ENCODE results near the gene TACC3. TPM values are rescaled to one million over a fixed set of nuclear protein-coding genes. Genes with fewer than 3 reads are reported as not detected.

The TACC3 gene
- total RNA-seq, 4 donors from 2014 or later = 5.9 to 175 (median 23.1) TPM

DNA sequence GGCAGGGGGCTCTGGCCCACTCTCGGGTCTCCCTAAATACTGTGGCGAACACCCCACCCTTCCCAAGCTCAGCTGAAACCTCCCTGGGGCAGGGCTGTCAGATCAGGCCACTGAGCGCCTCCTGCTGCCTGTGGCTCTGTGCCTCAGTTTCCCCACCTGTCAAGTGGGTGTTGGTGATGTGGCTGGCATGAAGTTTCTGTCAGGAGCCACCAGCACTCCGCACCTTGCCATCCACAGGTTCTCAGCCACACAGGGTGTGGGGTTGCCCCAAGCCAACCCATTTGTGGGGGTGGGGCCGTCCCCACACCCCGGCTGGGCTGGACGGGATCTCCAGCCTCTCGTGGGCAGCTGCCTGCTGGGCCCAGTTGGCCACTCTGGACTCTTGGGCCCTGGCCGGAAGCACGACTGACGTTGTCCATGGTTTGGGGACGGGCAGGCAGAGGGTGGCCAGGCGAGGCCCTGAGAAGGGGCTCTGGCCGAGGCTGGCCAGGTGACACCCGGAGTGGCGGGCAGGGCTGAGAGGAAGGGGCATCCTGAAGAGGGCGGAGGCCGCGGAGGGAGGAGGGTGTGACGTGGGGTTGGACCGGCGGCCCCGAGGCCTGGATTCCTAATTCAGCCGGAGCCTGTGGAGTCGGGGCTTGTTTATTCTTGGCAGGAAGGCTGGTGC lies 66.2 kb downstream of the TACC3 start:
- intact Hi-C loops (cut with DNase I; ENCODE audit: low total_unique reads) = no loop called here

DNA sequence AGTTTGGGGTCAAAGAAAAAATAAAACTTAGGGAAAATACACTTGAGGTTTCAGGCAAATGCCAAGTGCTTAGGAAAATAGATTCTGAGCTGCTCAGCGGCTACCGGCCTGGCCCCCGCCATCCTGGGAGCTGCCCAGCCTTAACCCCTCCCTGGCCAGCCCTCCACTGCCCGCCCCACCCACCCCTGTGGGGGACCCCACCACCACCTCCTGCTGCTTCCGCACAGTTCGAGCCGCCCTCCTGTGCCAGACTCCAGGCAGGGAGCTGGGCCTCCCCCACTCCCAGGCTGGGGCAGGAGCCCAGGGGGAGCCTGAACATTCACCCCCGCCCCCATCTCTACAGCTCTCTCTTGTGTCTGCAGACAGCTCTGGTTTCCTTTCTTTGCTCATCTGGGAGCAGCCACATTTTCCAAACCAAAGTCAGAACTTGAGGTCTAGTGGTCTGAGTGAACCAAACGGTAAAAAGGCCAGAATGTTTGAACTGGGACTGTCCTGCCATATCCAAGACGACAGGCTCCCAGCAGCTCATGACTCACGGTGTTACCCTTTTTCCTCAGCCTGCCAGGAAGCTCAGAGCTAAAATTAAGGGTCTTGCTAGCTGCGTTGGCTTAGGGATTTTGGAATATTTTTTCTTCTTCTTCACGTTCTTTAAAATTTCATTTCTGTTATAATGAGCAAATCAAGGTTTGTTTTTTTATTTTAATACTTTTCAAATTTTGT lies 67.1 kb downstream of the TACC3 start:
- in situ Hi-C loops (cut with MboI; ENCODE audit: low pct_ligation_motif_present in 1 of 4, low pct_unique_long_range_greater_than_20kb in 1 of 4, low sequenced_read_pairs in 3 of 4) = no loop called here
- no peaks in the 10 kb centered on the region for H3K36me3 ChIP-seq
- intact Hi-C loops (cut with DNase I; ENCODE audit: low total_unique reads) = no loop called here
- H3K27me3 ChIP-seq = peaks cover 18% of the 10 kb centered on the region
- no peaks in the 10 kb centered on the region for H3K9me3 ChIP-seq
- 64 to 69% methylated on average over 7 to 13 of the region's 13 CpGs for WGBS, 2 donors (ENCODE audit: low coverage in 1 of 2)
- no peak overlapping the region for H3K4me3 ChIP-seq
- DNase-seq = no peak
- no peak overlapping the region for H3K27ac ChIP-seq
- no peak for TF ChIP-seq EP300 (IDR thresholded peaks at IDR 0.05; ENCODE audit: low read depth)
- TF ChIP-seq, protein P1, sequence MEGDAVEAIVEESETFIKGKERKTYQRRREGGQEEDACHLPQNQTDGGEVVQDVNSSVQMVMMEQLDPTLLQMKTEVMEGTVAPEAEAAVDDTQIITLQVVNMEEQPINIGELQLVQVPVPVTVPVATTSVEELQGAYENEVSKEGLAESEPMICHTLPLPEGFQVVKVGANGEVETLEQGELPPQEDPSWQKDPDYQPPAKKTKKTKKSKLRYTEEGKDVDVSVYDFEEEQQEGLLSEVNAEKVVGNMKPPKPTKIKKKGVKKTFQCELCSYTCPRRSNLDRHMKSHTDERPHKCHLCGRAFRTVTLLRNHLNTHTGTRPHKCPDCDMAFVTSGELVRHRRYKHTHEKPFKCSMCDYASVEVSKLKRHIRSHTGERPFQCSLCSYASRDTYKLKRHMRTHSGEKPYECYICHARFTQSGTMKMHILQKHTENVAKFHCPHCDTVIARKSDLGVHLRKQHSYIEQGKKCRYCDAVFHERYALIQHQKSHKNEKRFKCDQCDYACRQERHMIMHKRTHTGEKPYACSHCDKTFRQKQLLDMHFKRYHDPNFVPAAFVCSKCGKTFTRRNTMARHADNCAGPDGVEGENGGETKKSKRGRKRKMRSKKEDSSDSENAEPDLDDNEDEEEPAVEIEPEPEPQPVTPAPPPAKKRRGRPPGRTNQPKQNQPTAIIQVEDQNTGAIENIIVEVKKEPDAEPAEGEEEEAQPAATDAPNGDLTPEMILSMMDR (IDR thresholded peaks at IDR 0.05) = no peak
- no peak for TF ChIP-seq POLR2AphosphoS5 (IDR thresholded peaks at IDR 0.05)
- no peak for TF ChIP-seq POLR2A (IDR thresholded peaks at IDR 0.05)
- peaks cover 0 to 9% (median 8%) of the 10 kb centered on the region in 4 donors for H3K4me1 ChIP-seq

More for the DNA sequence above, 66.2 kb downstream of the TACC3 start:
- in situ Hi-C loops (cut with MboI; ENCODE audit: low pct_ligation_motif_present in 1 of 4, low pct_unique_long_range_greater_than_20kb in 1 of 4, low sequenced_read_pairs in 3 of 4) = no loop called here
- 48 to 66% methylated on average over 8 to 24 of the region's 25 CpGs for WGBS, 2 donors (ENCODE audit: low coverage in 1 of 2)
- no peaks in the 10 kb centered on the region for H3K9me3 ChIP-seq
- peaks cover 17% of the 10 kb centered on the region for H3K27me3 ChIP-seq
- TF ChIP-seq POLR2AphosphoS5 (IDR thresholded peaks at IDR 0.05) = no peak
- no peak for TF ChIP-seq POLR2A (IDR thresholded peaks at IDR 0.05)
- TF ChIP-seq, protein P1 (IDR thresholded peaks at IDR 0.05) = no peak
- TF ChIP-seq EP300 (IDR thresholded peaks at IDR 0.05; ENCODE audit: low read depth) = no peak
- DNase-seq = no peak
- H3K4me1 ChIP-seq = peaks cover 0 to 8% (median 5%) of the 10 kb centered on the region in 4 donors
- H3K27ac ChIP-seq = no peak overlapping the region
- H3K4me3 ChIP-seq = no peak overlapping the region
- H3K36me3 ChIP-seq = no peaks in the 10 kb centered on the region

DNA sequence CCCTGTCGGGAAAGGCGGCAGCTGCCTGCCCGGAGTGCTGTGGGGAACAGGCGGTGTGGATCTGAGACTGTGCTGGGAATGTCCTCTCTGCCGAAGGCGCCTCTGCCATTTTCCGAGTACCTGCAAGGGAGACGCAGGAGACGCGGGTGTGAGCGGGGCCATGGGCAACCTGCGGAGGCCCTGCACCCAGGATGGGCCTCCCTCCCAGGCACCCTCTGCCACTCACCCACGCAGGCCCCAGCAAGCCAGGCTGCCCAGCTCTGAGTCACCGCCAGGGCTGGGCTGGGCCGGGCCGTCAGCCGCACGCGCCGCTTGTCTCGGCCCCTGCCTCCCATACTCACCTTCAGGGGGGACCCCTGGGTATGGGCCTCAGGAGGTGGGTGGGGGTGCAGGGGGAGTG lies 68.2 kb downstream of the TACC3 start:
- no peak for DNase-seq
- intact Hi-C loops (cut with DNase I; ENCODE audit: low total_unique reads) = no loop called here
- 96% methylated on average over 16 of the region's 21 CpGs; no CpG with 5 or more reads in 1 of the 2 donors for WGBS, 2 donors (ENCODE audit: low coverage in 1 of 2)
- in situ Hi-C loops (cut with MboI; ENCODE audit: low pct_ligation_motif_present in 1 of 4, low pct_unique_long_range_greater_than_20kb in 1 of 4, low sequenced_read_pairs in 3 of 4) = no loop called here
- no peaks in the 10 kb centered on the region for H3K9me3 ChIP-seq
- peaks cover 5 to 17% (median 16%) of the 10 kb centered on the region in 4 donors for H3K4me1 ChIP-seq
- H3K36me3 ChIP-seq = no peaks in the 10 kb centered on the region
- no peak overlapping the region for H3K27ac ChIP-seq
- peaks cover 26% of the 10 kb centered on the region for H3K27me3 ChIP-seq
- H3K4me3 ChIP-seq = no peak overlapping the region
- TF ChIP-seq, protein P1 (IDR thresholded peaks at IDR 0.05) = no peak
- no peak for TF ChIP-seq EP300 (IDR thresholded peaks at IDR 0.05; ENCODE audit: low read depth)
- TF ChIP-seq POLR2A (IDR thresholded peaks at IDR 0.05) = no peak
- TF ChIP-seq POLR2AphosphoS5 (IDR thresholded peaks at IDR 0.05) = no peak

DNA sequence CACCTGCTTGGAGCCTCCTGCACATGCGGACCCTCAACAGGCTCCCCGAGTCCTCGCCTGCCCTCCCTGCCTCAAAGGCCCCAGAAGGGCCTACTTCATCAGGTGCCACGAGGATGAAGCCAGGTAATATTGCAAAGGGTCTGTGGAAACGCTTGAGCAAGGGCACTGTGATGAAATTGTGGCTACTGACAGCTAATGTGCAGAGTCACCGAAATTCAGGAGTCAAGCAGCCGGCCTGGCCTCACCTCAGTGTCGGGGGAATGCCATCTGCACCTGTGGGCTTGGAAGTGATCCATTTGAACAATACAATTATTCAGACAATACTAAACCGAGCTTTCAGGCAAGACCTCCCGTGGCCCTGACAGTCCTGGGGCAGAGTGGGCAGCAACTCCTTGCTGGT lies 68.7 kb downstream of the TACC3 start:
- H3K36me3 ChIP-seq = no peaks in the 10 kb centered on the region
- TF ChIP-seq, protein P1 (IDR thresholded peaks at IDR 0.05) = no peak
- TF ChIP-seq POLR2AphosphoS5 (IDR thresholded peaks at IDR 0.05) = no peak
- no peak overlapping the region for H3K4me3 ChIP-seq
- peaks cover 6 to 21% (median 19%) of the 10 kb centered on the region in 4 donors for H3K4me1 ChIP-seq
- intact Hi-C loops (cut with DNase I; ENCODE audit: low total_unique reads) (no loop called here), in situ Hi-C loops (cut with MboI; ENCODE audit: low pct_ligation_motif_present in 1 of 4, low pct_unique_long_range_greater_than_20kb in 1 of 4, low sequenced_read_pairs in 3 of 4) (no loop called here)
- H3K9me3 ChIP-seq = no peaks in the 10 kb centered on the region
- WGBS, 2 donors (ENCODE audit: low coverage in 1 of 2) = 85% methylated on average over 10 of the region's 10 CpGs; no CpG with 5 or more reads in 1 of the 2 donors
- peaks cover 31% of the 10 kb centered on the region for H3K27me3 ChIP-seq
- DNase-seq = no peak
- H3K27ac ChIP-seq = no peak overlapping the region
